HepG2 (cell line): ENCODE measurements around the gene TMED9. TPM values are rescaled to one million over a fixed set of nuclear protein-coding genes. Genes with fewer than 3 reads are reported as not detected.
A peak's percentile ranks its signal among the peaks of the same experiment; 100 is the strongest.

Experiments
- CBX1 ChIP-seq: IDR thresholded peaks from one replicate; pipeline ENCODE4 v1.6.1; 2016; ENCODE audit warnings: antibody characterized with exemption, low read depth
- CEBPB ChIP-seq: IDR thresholded peaks from 2 replicates; pipeline ENCODE4 v1.6.1; 2011; ENCODE audit warnings: low read depth, low read length, improper control_type of control experiment, borderline replicate concordance
- FOSL1 ChIP-seq: sonication (generic); formaldehyde crosslinking; IDR thresholded peaks from 2 replicates; pipeline ENCODE4 v1.9.0; 2021; ENCODE audit warnings: missing genetic modification reagents, borderline replicate concordance
- HBP1 ChIP-seq: IDR thresholded peaks from 2 replicates; pipeline ENCODE4 v1.6.1; 2016; ENCODE audit warnings: low read depth, control low read depth
- HNRNPUL1 ChIP-seq: fragments of 200-400 bp; formaldehyde crosslinking; IDR thresholded peaks from 2 replicates; pipeline ENCODE4 v1.6.1; 2017; ENCODE audit warnings: low read depth, mild to moderate bottlenecking, low read length, moderate library complexity
- HOXA5 ChIP-seq: sonication (generic); formaldehyde crosslinking; IDR thresholded peaks from 2 replicates; pipeline ENCODE4 v1.4.0; 2020; ENCODE audit warnings: missing genetic modification reagents
- NKX3-1 ChIP-seq: sonication (generic); formaldehyde crosslinking; IDR thresholded peaks from 2 replicates; pipeline ENCODE4 v1.5.0; 2020; ENCODE audit warnings: missing genetic modification reagents
- SSRP1 ChIP-seq: IDR thresholded peaks from 2 replicates; pipeline ENCODE4 v1.6.1; 2016; ENCODE audit warnings: control low read depth
- TIGD3 ChIP-seq: sonication (generic); formaldehyde crosslinking; IDR thresholded peaks from 2 replicates; pipeline ENCODE4 v1.5.1; 2020; ENCODE audit warnings: mild to moderate bottlenecking, missing genetic modification reagents, borderline replicate concordance
- ZNF281 ChIP-seq: sonication (generic); formaldehyde crosslinking; IDR thresholded peaks from 2 replicates; pipeline ENCODE4 v1.4.0; 2020; ENCODE audit warnings: missing genetic modification reagents, borderline replicate concordance
- ZNF343 ChIP-seq: sonication (generic); formaldehyde crosslinking; IDR thresholded peaks from 2 replicates; pipeline ENCODE4 v1.4.0; 2020; ENCODE audit warnings: mild to moderate bottlenecking, missing genetic modification reagents
- ZNF530 ChIP-seq: sonication (generic); formaldehyde crosslinking; IDR thresholded peaks from 2 replicates; pipeline ENCODE4 v1.5.0; 2020; ENCODE audit warnings: low read depth, mild to moderate bottlenecking, missing genetic modification reagents
- ZNF556 ChIP-seq: sonication (generic); formaldehyde crosslinking; IDR thresholded peaks from 2 replicates; pipeline ENCODE4 v1.4.0; 2020; ENCODE audit warnings: mild to moderate bottlenecking, missing genetic modification reagents, borderline replicate concordance
- polyA plus RNA-seq, 8 experiments: library from polyadenylated mRNA; depleted of rRNA in 3 of 8; stranded (reverse) in 7 of 8; unstranded in 1 of 8; fragments of >200 nt; fragmentation: Illumina TruSeq in 4 of 8; extraction: Trizol in 4 of 8; gene quantifications; 2 replicates each; pipeline versions ENCODE4 v1.2.1 to v1.2.3, GENCODE V29; 2011 to 2016; ENCODE audit warnings: low read depth in 4 of 8, missing spikeins in 1 of 8, mixed read lengths in 1 of 8; ENCODE audit not compliant: insufficient read depth in 1 of 8
- total RNA-seq, 5 experiments: library from RNA; depleted of rRNA; stranded (reverse); fragments of >200 nt; fragmentation: Illumina TruSeq; extraction: Trizol; gene quantifications; 2 replicates each; pipeline ENCODE4 v1.2.3, GENCODE V29; 2016; ENCODE audit warnings: low read depth in 1 of 5
- TF ChIP-seq, protein P1 (sequence below): sonication (generic); formaldehyde crosslinking; IDR thresholded peaks from 2 replicates; pipeline ENCODE4 v1.4.0; 2020; ENCODE audit warnings: mild to moderate bottlenecking, missing genetic modification reagents, borderline replicate concordance
- TF ChIP-seq, protein P2 (sequence below): sonication (generic); formaldehyde crosslinking; IDR thresholded peaks from 2 replicates; pipeline ENCODE4 v1.5.0; 2020; ENCODE audit warnings: missing genetic modification reagents
- TF ChIP-seq, protein P3 (sequence below): IDR thresholded peaks from 2 replicates; pipeline ENCODE4 v1.6.1; 2012; ENCODE audit warnings: low read depth, low read length, improper control_type of control experiment

Gene TMED9
- total and polyA plus RNA-seq, 2 of the 13 experiments (the other 11 are each of a cell fraction or from before 2014, with no cell fraction given): 161 to 350 TPM

DNA sequence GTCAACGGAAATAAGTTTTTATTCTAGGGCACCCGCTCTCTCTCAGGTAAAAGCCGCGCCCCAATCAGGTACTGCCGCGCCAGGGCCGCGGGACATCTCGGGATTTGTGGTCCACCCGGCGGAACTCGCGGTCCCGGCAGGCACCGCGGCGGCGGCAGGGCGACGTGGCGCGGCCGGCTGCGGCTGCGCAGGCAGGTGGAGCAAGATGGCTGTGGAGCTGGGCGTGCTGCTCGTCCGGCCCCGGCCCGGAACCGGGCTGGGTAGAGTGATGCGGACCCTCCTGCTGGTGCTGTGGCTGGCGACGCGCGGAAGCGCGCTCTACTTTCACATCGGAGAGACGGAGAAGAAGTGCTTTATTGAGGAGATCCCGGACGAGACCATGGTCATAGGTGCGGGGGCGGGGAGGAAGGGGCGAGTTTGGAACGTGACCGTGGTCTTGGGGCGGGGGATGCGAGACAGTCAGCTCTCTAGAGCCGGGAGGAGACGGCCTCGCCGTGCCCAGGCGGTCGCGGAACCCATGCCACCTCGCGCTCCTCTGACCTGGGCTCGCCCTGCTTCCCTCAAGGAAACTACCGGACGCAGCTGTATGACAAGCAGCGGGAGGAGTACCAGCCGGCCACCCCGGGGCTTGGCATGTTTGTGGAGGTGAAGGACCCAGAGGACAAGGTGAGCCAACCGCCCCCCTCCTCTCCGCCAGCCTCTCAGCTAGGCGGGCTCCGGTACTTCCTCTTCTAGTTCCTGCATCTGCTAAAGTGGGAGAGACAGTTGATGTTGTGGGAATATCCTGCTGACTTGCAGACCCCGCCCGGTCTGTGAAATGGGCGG, at the start of gene TMED9 (continued):
- TF ChIP-seq NKX3-1 (no peak), HNRNPUL1 (no peak), ZNF556 (CRISPR knock-in tag) (no peak), ZNF530 (CRISPR knock-in tag) (no peak), HBP1 (CRISPR knock-in tag) (no peak), HOXA5 (CRISPR knock-in tag) (peak; percentile 85), ZNF343 (CRISPR knock-in tag) (no peak), SSRP1 (CRISPR knock-in tag) (no peak), ZNF281 (peak; percentile 30; the same call in 1 of the 2 replicates), FOSL1 (no peak), CBX1 (no peak), TIGD3 (CRISPR knock-in tag) (no peak), CEBPB (no peak)
- TF ChIP-seq, protein P1, sequence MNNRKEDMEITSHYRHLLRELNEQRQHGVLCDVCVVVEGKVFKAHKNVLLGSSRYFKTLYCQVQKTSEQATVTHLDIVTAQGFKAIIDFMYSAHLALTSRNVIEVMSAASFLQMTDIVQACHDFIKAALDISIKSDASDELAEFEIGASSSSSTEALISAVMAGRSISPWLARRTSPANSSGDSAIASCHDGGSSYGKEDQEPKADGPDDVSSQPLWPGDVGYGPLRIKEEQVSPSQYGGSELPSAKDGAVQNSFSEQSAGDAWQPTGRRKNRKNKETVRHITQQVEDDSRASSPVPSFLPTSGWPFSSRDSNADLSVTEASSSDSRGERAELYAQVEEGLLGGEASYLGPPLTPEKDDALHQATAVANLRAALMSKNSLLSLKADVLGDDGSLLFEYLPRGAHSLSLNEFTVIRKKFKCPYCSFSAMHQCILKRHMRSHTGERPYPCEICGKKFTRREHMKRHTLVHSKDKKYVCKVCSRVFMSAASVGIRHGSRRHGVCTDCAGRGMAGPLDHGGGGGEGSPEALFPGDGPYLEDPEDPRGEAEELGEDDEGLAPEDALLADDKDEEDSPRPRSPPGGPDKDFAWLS (CRISPR knock-in tag): no peak
- TF ChIP-seq, protein P2, sequence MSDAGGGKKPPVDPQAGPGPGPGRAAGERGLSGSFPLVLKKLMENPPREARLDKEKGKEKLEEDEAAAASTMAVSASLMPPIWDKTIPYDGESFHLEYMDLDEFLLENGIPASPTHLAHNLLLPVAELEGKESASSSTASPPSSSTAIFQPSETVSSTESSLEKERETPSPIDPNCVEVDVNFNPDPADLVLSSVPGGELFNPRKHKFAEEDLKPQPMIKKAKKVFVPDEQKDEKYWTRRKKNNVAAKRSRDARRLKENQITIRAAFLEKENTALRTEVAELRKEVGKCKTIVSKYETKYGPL (CRISPR knock-in tag): no peak
- TF ChIP-seq, protein P3, sequence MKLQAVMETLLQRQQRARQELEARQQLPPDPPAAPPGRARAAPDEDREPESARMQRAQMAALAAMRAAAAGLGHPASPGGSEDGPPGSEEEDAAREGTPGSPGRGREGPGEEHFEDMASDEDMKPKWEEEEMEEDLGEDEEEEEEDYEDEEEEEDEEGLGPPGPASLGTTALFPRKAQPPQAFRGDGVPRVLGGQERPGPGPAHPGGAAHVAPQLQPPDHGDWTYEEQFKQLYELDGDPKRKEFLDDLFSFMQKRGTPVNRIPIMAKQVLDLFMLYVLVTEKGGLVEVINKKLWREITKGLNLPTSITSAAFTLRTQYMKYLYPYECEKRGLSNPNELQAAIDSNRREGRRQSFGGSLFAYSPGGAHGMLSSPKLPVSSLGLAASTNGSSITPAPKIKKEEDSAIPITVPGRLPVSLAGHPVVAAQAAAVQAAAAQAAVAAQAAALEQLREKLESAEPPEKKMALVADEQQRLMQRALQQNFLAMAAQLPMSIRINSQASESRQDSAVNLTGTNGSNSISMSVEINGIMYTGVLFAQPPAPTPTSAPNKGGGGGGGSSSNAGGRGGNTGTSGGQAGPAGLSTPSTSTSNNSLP: no peak; the same call in 1 of the 2 replicates
